Large intestine (tissue), 1 donor: Measurements from ENCODE around the gene ZNF2. TPM values are rescaled to one million over a fixed set of nuclear protein-coding genes. Genes with fewer than 3 reads are reported as not detected.

ENCODE experiments used
- polyA plus RNA-seq: library from polyadenylated mRNA; unstranded; fragments of 120-200 nt; gene quantifications from one replicate; pipeline ENCODE4 v1.2.1, GENCODE V29; 2013

The ZNF2 gene
- polyA plus RNA-seq, 1 donor, result 4.4 TPM

Other genes starting within 250 kb of the ZNF2 start
- gene MAL, start 140.1 kb upstream of the ZNF2 start, polyA plus RNA-seq, result 0.30 TPM
- 55.8 TPM for gene MRPS5, start 44.0 kb upstream of the ZNF2 start, polyA plus RNA-seq
- 21.6 TPM for gene ZNF514, start 6.0 kb upstream of the ZNF2 start, polyA plus RNA-seq
- gene ZNF892, start 41.7 kb downstream of the ZNF2 start, polyA plus RNA-seq, result 1.6 TPM
- 2.0 TPM for gene PROM2, start 108.6 kb downstream of the ZNF2 start, polyA plus RNA-seq
- gene KCNIP3, start 131.5 kb downstream of the ZNF2 start, polyA plus RNA-seq, result 2.1 TPM
- 43.0 TPM for gene FAHD2A, start 236.9 kb downstream of the ZNF2 start, polyA plus RNA-seq